HG02840 (cell line): Measurements from ENCODE around the gene TMEM114.

ENCODE experiments used
- ATAC-seq: cut with Tn5 transposase; IDR thresholded peaks from one replicate; pipeline ENCODE4 v1.9.1; 2021; ENCODE audit warnings: mild to moderate bottlenecking, moderate library complexity, moderate number of reproducible peaks; ENCODE audit not compliant: unreplicated experiment, low FRiP score

The TMEM114 gene

GRCh38 chr16:8611886-8612600 is 21.7 kb upstream of the TMEM114 start:
- ATAC-seq: no peak

- ATAC-seq: no peak
These were observed 20.8 kb upstream of the TMEM114 start for GRCh38 chr16:8611122-8611521.

- no peak for ATAC-seq
These were observed 16.9 kb upstream of the TMEM114 start for GRCh38 chr16:8607214-8607613.

- ATAC-seq: no peak
These were observed 15.2 kb upstream of the TMEM114 start for GRCh38 chr16:8605554-8605953.

GRCh38 chr16:8600144-8600775 is 9.9 kb upstream of the TMEM114 start:
- no peak for ATAC-seq

GRCh38 chr16:8596581-8596980 is 6.3 kb upstream of the TMEM114 start:
- no peak for ATAC-seq

- ATAC-seq: no peak
These were observed 5.5 kb upstream of the TMEM114 start for GRCh38 chr16:8595783-8596182.

- no peak for ATAC-seq
These were observed 3.9 kb upstream of the TMEM114 start for GRCh38 chr16:8594149-8594666.

GRCh38 chr16:8591451-8591850 is 1.1 kb upstream of the TMEM114 start:
- no peak for ATAC-seq

GRCh38 chr16:8590811-8591210 is 500 bp upstream of the TMEM114 start:
- ATAC-seq: no peak

GRCh38 chr16:8589057-8589899 is 1.0 kb downstream of the TMEM114 start:
- no peak for ATAC-seq

GRCh38 chr16:8588682-8589056 is 1.6 kb downstream of the TMEM114 start:
- ATAC-seq: no peak

- no peak for ATAC-seq
These were observed 3.2 kb downstream of the TMEM114 start for GRCh38 chr16:8587065-8587464.

GRCh38 chr16:8585857-8586256 is 4.5 kb downstream of the TMEM114 start:
- no peak for ATAC-seq

- no peak for ATAC-seq
These were observed 5.3 kb downstream of the TMEM114 start for GRCh38 chr16:8585041-8585440.

- ATAC-seq: no peak
These were observed 6.6 kb downstream of the TMEM114 start for GRCh38 chr16:8583732-8584131.

GRCh38 chr16:8583199-8583598 is 7.1 kb downstream of the TMEM114 start:
- ATAC-seq: no peak

GRCh38 chr16:8581831-8582580 is 8.3 kb downstream of the TMEM114 start:
- no peak for ATAC-seq

GRCh38 chr16:8579559-8579958 is 10.8 kb downstream of the TMEM114 start:
- ATAC-seq: no peak

- ATAC-seq: no peak
These were observed 12.5 kb downstream of the TMEM114 start for GRCh38 chr16:8577678-8578304.
